Gastrocnemius medialis (tissue), 4 donors: Measurements from ENCODE around the gene TEKT5.

Source experiments
- CTCF ChIP-seq, 5 experiments: fragments of 450-650 bp in 3 of 5; fragments of 200-600 bp in 2 of 5; sonication (generic) in 2 of 5; IDR thresholded peaks in 4 of 5; conservative IDR thresholded peaks in 1 of 5; 1 replicate in 4 of 5; 2 replicates in 1 of 5; pipeline ENCODE4 v1.5.1; 2016 to 2019; ENCODE audit warnings: antibody characterized with exemption in 5 of 5, mild to moderate bottlenecking in 3 of 5, moderate library complexity in 3 of 5
- POLR2A ChIP-seq, 2 donors: fragments of 450-650 bp; IDR thresholded peaks; one replicate each; pipeline ENCODE4 v1.6.1; 2017; ENCODE audit warnings: antibody characterized with exemption in 2 of 2, mild to moderate bottlenecking in 2 of 2, moderate library complexity in 2 of 2

DNA sequence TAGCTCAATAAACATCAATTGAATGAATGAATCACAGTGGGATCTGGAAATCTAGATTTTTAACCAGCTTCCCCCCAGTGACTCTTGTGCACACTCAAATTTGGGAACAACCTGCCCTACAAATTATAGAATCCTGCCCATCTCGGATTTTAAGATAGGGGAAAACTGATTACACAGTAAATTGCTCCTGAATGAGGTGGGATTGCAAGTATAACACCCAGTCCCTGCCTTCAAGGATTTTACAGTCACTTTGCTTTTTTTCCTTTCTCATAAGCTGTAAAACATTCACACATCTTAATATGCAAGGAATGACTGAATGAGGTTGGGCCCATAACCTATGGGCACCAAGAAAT lies 48.5 kb downstream of the TEKT5 start:
- TF ChIP-seq POLR2A (IDR thresholded peaks at IDR 0.05): no peak
- no peak for TF ChIP-seq CTCF (IDR thresholded peaks at IDR 0.05 in 4 of 5, conservative IDR thresholded peaks at IDR 0.05 in 1 of 5)
